ENCODE data around the gene FAM3D. TPM values are rescaled to one million over a fixed set of nuclear protein-coding genes. Genes with fewer than 3 reads are reported as not detected.

FAM3D gene, protein sequence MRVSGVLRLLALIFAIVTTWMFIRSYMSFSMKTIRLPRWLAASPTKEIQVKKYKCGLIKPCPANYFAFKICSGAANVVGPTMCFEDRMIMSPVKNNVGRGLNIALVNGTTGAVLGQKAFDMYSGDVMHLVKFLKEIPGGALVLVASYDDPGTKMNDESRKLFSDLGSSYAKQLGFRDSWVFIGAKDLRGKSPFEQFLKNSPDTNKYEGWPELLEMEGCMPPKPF
- not detected in 5 replicates for total RNA-seq (2022; extraction: Qiagen RNA extraction)

GRCh38 chr3:58666683-58667082 lies at the start of gene FAM3D:
FAM3D (minus strand) TSS chr3:58666774; CDS start chr3:58655563, 11,211 bp downstream.

Other genes with a start within 250 kb of the FAM3D start
- gene PDHB, start 232.9 kb downstream of the FAM3D start, total RNA-seq (2022; extraction: Qiagen RNA extraction), result 55.2 to 67.8 TPM (median 60.6 TPM) in 5 replicates
- gene KCTD6, start 174.7 kb downstream of the FAM3D start, total RNA-seq (2022; extraction: Qiagen RNA extraction), result 6.8 to 9.1 TPM (median 8.4 TPM) in 5 replicates
- 6.1 to 11.1 TPM (median 9.7 TPM) in 5 replicates for gene ACOX2, start 129.6 kb downstream of the FAM3D start, total RNA-seq (2022; extraction: Qiagen RNA extraction)
- not detected in 5 replicates for gene FAM107A, start 89.4 kb downstream of the FAM3D start, total RNA-seq (2022; extraction: Qiagen RNA extraction)